Upper lobe of left lung (tissue), 6 donors: ENCODE measurements around the gene EFNB1. TPM values are rescaled to one million over a fixed set of nuclear protein-coding genes. Genes with fewer than 3 reads are reported as not detected.
"Not testable (repeated sequence)": the region's sequence is repeated elsewhere in the genome, so short reads cannot be mapped to it uniquely, and the experiment has no call there.

ENCODE experiments used
- ATAC-seq, 2 donors: fragments of 200-7000 bp; cut with Tn5 transposase; one replicate each; pipeline ENCODE4 v1.9.1; 2022; ENCODE audit warnings: mild to moderate bottlenecking in 2 of 2, moderate library complexity in 2 of 2; ENCODE audit not compliant: low FRiP score in 2 of 2
- DNase-seq, 2 donors: peaks; one replicate each; pipeline ENCODE4 v3.0.0-alpha.2; 2019 to 2020
- H3K27ac ChIP-seq, 4 donors: fragments of 200-600 bp; sonication (generic); one replicate each; pipeline ENCODE4 v1.5.1; 2016 to 2019
- H3K27me3 ChIP-seq, 4 donors: fragments of 200-600 bp; sonication (generic); one replicate each; pipeline ENCODE4 v1.5.1; 2017 to 2019
- H3K36me3 ChIP-seq, 4 donors: fragments of 200-600 bp; sonication (generic); one replicate each; pipeline ENCODE4 v1.5.1; 2016 to 2019
- H3K4me1 ChIP-seq, 4 donors: fragments of 200-600 bp; sonication (generic); one replicate each; pipeline ENCODE4 v1.5.1; 2018 to 2019
- H3K4me3 ChIP-seq, 4 donors: fragments of 200-600 bp; sonication (generic); one replicate each; pipeline ENCODE4 v1.5.1; 2017 to 2019; ENCODE audit warnings: mild to moderate bottlenecking in 2 of 4, moderate library complexity in 1 of 4
- H3K9me3 ChIP-seq, 4 donors: fragments of 200-600 bp; sonication (generic); one replicate each; pipeline ENCODE4 v1.5.1; 2018 to 2019
- EP300 ChIP-seq, 4 donors: sonication (generic); formaldehyde crosslinking; IDR thresholded peaks; one replicate each; pipeline ENCODE4 v1.5.1; 2017; ENCODE audit warnings: antibody characterized with exemption in 4 of 4, control low read depth in 2 of 4
- POLR2A ChIP-seq, 4 donors: fragments of 450-650 bp; IDR thresholded peaks; one replicate each; pipeline ENCODE4 v1.5.1; 2016 to 2017; ENCODE audit warnings: antibody characterized with exemption in 4 of 4, mild to moderate bottlenecking in 2 of 4
- POLR2AphosphoS5 ChIP-seq, 2 donors: sonication (generic); formaldehyde crosslinking; IDR thresholded peaks; one replicate each; pipeline ENCODE4 v1.5.1; 2017; ENCODE audit warnings: antibody characterized with exemption in 2 of 2
- WGBS, 2 donors: methylation state at CpG; one replicate each; pipeline ENCODE4 v1.1.5; 2017 to 2018; 5-methylcytosine and 5-hydroxymethylcytosine counted together
- total RNA-seq, 6 donors: library from RNA; depleted of rRNA in 4 of 6; stranded (reverse); fragments of >200 nt in 4 of 6; gene quantifications; one replicate each; pipeline versions ENCODE4 v1.1.0 to v1.2.1, GENCODE V29; 2016 to 2021
- TF ChIP-seq, protein P1 (sequence below), 6 experiments: fragments of 450-650 bp in 4 of 6; fragments of 200-600 bp in 2 of 6; sonication (generic) in 2 of 6; IDR thresholded peaks; one replicate each; pipeline ENCODE4 v1.5.1; 2016 to 2019; ENCODE audit warnings: antibody characterized with exemption in 6 of 6
- donor health status: DM: no; HTN: no; CAD: no; lungs with moderate emphysema.
- donor health status: DM: no; HTN: yes; CAD: no; lungs with severe emphysema.

EFNB1 gene
- total RNA-seq = 10 to 100 TPM; 17.8 to 74.7 (median 40.0) TPM

DNA sequence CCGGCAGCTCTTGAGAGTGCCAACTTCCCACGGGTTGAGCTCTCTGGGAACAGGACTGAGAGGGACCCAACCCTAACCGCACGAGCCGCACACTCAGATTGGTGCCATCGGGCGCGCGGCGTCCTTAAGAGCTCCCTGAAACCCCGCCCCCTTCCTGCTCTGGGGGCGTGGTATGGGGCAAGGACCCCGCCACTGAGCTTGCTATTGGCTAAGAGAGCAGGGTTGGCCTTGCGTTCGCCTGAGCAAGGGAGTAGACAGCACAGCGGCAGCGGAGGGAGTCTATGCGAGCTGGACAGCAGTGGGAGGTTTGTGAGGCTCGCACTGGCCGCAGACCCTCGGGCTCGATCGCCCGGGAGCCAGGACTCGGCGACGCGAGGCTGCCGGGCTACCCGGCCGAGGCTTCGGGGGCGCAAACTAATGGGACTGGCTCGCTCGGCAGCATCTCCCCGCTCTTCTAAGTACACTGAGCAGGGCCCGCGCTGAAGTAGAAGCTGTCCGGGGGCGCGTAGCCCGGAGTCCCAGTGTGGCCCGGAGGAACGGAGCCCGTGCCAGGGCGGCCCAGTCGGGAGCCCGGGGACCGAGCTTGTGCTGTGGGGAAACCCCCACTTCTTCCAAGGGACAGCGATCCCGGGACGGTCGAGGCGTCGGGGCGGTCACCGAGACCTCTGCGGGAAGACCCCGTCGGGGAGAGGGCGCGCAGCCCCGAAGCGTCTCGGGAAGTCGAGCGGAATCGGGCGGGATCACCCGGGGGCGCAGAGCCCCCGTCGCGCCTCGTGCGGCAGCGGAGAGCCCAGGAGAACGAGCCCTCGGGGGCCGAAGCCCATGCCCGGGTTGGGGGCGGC, at the start of gene EFNB1:
EFNB1 (plus strand) TSS at position 282 of the 842 bp plus-strand sequence. CDS start 756 bp downstream, outside the sequence.
- ATAC-seq (peak; percentile 95 to 96), DNase-seq (peak; percentile 90 to 92)
- 45% methylated on average over 76 of the region's 82 CpGs; no CpG with 5 or more reads in 1 of the 2 donors for WGBS, 2 donors
- peak within 1 kb of the TSS; percentile 80 to 92 (median 90) for H3K27ac ChIP-seq
- TF ChIP-seq POLR2AphosphoS5 (IDR thresholded peaks at IDR 0.05) (peak; percentile 87 to 99), POLR2A (IDR thresholded peaks at IDR 0.05) (peak in 3 of 4 donors; percentile 76 to 96 (median 94)), EP300 (IDR thresholded peaks at IDR 0.05) (peak in 1 of 4 donors; percentile 21)
- TF ChIP-seq, protein P1, sequence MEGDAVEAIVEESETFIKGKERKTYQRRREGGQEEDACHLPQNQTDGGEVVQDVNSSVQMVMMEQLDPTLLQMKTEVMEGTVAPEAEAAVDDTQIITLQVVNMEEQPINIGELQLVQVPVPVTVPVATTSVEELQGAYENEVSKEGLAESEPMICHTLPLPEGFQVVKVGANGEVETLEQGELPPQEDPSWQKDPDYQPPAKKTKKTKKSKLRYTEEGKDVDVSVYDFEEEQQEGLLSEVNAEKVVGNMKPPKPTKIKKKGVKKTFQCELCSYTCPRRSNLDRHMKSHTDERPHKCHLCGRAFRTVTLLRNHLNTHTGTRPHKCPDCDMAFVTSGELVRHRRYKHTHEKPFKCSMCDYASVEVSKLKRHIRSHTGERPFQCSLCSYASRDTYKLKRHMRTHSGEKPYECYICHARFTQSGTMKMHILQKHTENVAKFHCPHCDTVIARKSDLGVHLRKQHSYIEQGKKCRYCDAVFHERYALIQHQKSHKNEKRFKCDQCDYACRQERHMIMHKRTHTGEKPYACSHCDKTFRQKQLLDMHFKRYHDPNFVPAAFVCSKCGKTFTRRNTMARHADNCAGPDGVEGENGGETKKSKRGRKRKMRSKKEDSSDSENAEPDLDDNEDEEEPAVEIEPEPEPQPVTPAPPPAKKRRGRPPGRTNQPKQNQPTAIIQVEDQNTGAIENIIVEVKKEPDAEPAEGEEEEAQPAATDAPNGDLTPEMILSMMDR (IDR thresholded peaks at IDR 0.05) = no peak
- H3K4me1 ChIP-seq = peaks cover 0 to 9% (median 0%) of the 10 kb centered on the region in 4 donors
- H3K4me3 ChIP-seq = peak within 1 kb of the TSS; percentile 64 to 82 (median 68)
- H3K27me3 ChIP-seq = no peaks in the 10 kb centered on the region
- no peaks in the 10 kb centered on the region for H3K36me3 ChIP-seq
- H3K9me3 ChIP-seq = no peaks in the 10 kb centered on the region

DNA sequence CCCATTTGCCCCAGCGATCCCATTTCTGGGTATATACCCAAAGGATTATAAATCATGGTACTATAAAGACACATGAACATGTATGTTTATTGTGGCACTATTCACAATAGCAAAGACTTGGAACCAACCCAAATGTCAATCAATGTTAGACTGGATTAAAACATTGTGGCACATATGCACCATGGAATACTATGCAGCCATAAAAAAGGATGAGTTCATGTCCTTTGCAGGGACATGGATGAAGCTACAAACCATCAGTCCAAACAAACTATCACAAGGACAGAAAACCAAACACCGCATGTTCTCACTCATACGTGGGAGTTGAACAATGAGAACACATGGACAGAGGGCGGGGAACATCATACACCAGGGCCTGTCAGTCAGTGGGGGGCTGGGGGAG, 47.5 kb upstream of the EFNB1 start:
- H3K4me1 ChIP-seq, H3K9me3 ChIP-seq, H3K36me3 ChIP-seq, H3K27ac ChIP-seq, H3K27me3 ChIP-seq, DNase-seq, H3K4me3 ChIP-seq, ATAC-seq: not testable (repeated sequence)
- 82 to 97% methylated on average over 4 of the region's 4 CpGs for WGBS, 2 donors

DNA sequence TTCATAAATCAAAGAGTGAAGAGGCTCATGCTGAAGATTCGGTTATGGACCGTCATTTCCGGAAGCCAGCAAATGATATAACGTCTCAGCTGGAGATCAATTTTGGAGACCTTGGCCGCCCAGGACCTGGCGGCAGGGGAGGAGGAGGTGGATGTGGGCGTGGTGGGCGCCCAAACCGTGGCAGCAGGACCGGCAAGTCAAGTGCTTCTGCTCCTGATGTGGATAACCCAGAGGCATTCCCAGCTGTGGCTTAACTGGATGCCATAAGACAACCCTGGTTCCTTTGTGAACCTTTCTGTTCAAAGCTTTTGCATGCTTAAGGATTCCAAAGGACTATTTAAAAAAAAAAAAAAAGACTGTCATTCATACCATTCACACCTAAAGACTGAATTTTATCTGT, 44.0 kb upstream of the EFNB1 start:
- H3K36me3 ChIP-seq = no peaks in the 10 kb centered on the region
- ATAC-seq (no peak), DNase-seq (peak in 1 of 2 donors; percentile 12)
- H3K27ac ChIP-seq = no peak overlapping the region
- no peaks in the 10 kb centered on the region for H3K4me1 ChIP-seq
- no peaks in the 10 kb centered on the region for H3K27me3 ChIP-seq
- H3K9me3 ChIP-seq = no peaks in the 10 kb centered on the region
- H3K4me3 ChIP-seq = no peak overlapping the region
- TF ChIP-seq, protein P1 (IDR thresholded peaks at IDR 0.05) = no peak
- TF ChIP-seq POLR2AphosphoS5 (IDR thresholded peaks at IDR 0.05) (no peak), EP300 (IDR thresholded peaks at IDR 0.05) (no peak), POLR2A (IDR thresholded peaks at IDR 0.05) (no peak)
- WGBS, 2 donors = 79 to 84% methylated on average over 4 to 10 of the region's 10 CpGs

DNA sequence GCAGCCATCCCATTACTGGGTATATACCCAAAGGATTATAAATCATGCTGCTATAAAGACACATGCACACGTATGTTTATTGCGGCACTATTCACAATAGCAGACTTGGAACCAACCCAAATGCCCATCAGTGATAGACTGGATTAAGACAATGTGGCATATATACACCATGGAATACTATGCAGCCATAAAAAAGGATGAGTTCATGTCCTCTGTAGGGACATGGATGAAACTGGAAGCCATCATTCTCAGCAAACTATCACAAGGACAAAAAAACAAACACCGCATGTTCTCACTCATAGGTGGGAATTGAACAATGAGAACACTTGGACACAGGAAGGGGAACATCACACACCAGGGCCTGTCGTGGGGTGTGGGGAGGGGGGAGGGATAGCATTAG, 42.2 kb upstream of the EFNB1 start:
- H3K9me3 ChIP-seq, DNase-seq, H3K4me3 ChIP-seq, ATAC-seq, H3K27me3 ChIP-seq, H3K4me1 ChIP-seq, H3K36me3 ChIP-seq, H3K27ac ChIP-seq: not testable (repeated sequence)
- 80 to 81% methylated on average over 4 of the region's 4 CpGs for WGBS, 2 donors

DNA sequence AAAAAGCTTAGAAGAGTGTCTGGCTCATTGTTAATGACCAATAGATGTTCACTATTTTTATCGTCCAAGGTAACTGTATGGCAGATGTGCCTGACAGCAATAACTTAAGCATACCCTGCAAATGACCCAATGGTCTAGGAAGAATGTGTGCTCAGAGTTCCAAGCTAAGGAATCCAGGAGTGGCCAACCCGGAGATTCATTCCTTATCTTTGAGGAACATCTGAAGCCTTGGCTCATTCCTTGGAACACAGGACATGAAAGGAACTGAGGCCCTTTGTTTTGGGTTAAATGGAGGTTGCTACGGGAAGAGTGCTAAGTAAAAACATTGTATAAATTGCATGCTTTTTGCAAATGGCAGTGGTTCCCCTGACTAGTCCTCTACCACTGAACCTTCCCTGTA, 38.9 kb upstream of the EFNB1 start:
- 72 to 76% methylated on average over 3 of the region's 3 CpGs for WGBS, 2 donors
- no peaks in the 10 kb centered on the region for H3K4me1 ChIP-seq

More for the DNA sequence above, 38.9 kb upstream of the EFNB1 start:
- TF ChIP-seq EP300 (IDR thresholded peaks at IDR 0.05) = peak in 1 of 4 donors; percentile 11
- TF ChIP-seq, protein P1 (IDR thresholded peaks at IDR 0.05) = no peak
- DNase-seq (no peak), ATAC-seq (no peak)
- no peak overlapping the region for H3K4me3 ChIP-seq
- H3K27ac ChIP-seq = no peak overlapping the region
- H3K9me3 ChIP-seq = no peaks in the 10 kb centered on the region
- H3K27me3 ChIP-seq = no peaks in the 10 kb centered on the region
- H3K36me3 ChIP-seq = no peaks in the 10 kb centered on the region
